NCI-H748 (cell line): ENCODE data around the gene PDGFRA.
"Not testable (repeated sequence)": the region's sequence is repeated elsewhere in the genome, so short reads cannot be mapped to it uniquely, and the experiment has no call there.

ENCODE experiments used
- DNase-seq: peaks from one replicate; lab custom pipeline; 2025; ENCODE audit not compliant: unreplicated experiment; lab: John Stamatoyannopoulos, UW

Gene PDGFRA

GRCh38 chr4:54227256-54228055, 1.6 kb upstream of the PDGFRA start:
- DNase-seq, result peak; percentile 73

- peak; percentile 77 for DNase-seq
Measured at GRCh38 chr4:54228056-54228527, 1.0 kb upstream of the PDGFRA start.

- no peak for DNase-seq
Measured at GRCh38 chr4:54228546-54228945, 547 bp upstream of the PDGFRA start.

- peak; percentile 39 for DNase-seq
Measured at GRCh38 chr4:54229631-54230483, 764 bp downstream of the PDGFRA start.

GRCh38 chr4:54230484-54231418, 1.7 kb downstream of the PDGFRA start:
- peak; percentile 77 for DNase-seq

- no peak for DNase-seq
Measured at GRCh38 chr4:54231419-54231767, 2.3 kb downstream of the PDGFRA start.

GRCh38 chr4:54231768-54232688, 2.9 kb downstream of the PDGFRA start:
- peak; percentile 64 for DNase-seq

- DNase-seq, result peak; percentile 88
Measured at GRCh38 chr4:54233277-54233696, 4.2 kb downstream of the PDGFRA start.

- peak; percentile 77 for DNase-seq
Measured at GRCh38 chr4:54233697-54234496, 4.8 kb downstream of the PDGFRA start.

- DNase-seq, result peak; percentile 23
Measured at GRCh38 chr4:54234497-54235205, 5.6 kb downstream of the PDGFRA start.

GRCh38 chr4:54236316-54236715, 7.2 kb downstream of the PDGFRA start:
- not testable (repeated sequence) for DNase-seq

- DNase-seq, result no peak
Measured at GRCh38 chr4:54237770-54238169, 8.7 kb downstream of the PDGFRA start.

GRCh38 chr4:54238389-54238788, 9.3 kb downstream of the PDGFRA start:
- no peak for DNase-seq

- peak; percentile 22 for DNase-seq
Measured at GRCh38 chr4:54241268-54241823, 12.3 kb downstream of the PDGFRA start.

- DNase-seq, result not testable (repeated sequence)
Measured at GRCh38 chr4:54243541-54243940, 14.4 kb downstream of the PDGFRA start.

- not testable (repeated sequence) for DNase-seq
Measured at GRCh38 chr4:54252312-54252711, 23.2 kb downstream of the PDGFRA start.

- no peak for DNase-seq
Measured at GRCh38 chr4:54254116-54254914, 25.2 kb downstream of the PDGFRA start.
